HG03469 (cell line): Measurements from ENCODE around the gene CDC7.
"Not testable (repeated sequence)": the region's sequence is repeated elsewhere in the genome, so short reads cannot be mapped to it uniquely, and the experiment has no call there.

Source experiments
- ATAC-seq: cut with Tn5 transposase; IDR thresholded peaks from one replicate; pipeline ENCODE4 v1.9.1; 2021; ENCODE audit warnings: mild to moderate bottlenecking, moderate library complexity, moderate number of reproducible peaks; ENCODE audit not compliant: unreplicated experiment

Gene CDC7

DNA sequence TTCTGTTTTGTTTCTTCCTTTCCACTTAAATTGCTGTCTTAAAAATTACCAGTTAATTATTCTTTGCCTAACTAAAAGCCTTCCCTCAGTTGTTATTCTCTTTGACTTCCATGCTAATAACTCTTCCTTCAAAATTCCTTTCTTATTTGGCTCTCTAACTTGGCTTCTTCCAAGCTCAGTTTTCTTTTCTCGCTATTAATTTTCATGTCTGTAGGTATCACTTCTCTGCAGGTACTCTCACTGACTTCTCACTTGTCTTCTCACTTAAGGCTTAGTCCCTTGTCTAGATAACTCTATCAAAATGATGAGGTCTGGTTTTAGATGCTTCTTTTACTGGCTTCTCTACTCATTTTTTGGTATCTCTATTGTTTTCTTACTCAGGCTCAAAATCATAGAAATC lies 10.1 kb downstream of the CDC7 start:
- ATAC-seq: no peak

DNA sequence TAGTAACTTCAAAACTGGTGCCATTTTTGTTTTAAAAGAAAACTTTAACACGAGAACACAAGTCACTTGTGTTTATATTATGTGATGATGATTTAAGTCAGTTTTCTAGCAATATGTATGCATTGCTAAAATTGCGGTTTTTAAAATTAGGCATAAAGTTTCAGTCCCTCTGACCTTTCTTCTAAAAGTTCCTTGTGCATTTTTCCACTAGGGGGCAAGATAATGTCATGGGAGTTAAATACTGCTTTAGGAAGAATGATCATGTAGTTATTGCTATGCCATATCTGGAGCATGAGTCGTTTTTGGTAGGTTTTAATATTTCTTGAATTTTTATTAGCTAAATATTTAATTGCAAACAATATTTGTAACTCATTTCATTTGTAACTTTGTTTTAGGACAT lies 10.7 kb downstream of the CDC7 start:
- ATAC-seq: no peak

DNA sequence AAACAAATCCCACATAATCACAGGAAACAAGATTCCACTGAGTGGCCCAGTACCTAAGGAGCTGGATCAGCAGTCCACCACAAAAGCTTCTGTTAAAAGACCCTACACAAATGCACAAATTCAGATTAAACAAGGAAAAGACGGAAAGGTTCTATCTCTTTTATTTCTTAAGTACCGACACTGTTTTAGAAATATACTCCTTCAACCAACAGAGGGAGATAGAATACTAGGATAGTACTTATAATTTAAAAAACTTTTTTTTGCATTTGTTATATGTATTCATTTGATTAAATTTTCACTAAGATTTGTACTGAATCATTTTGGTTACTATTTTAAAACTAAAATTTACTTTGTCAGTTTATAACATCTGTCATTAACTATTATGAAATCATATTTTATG lies 12.5 kb downstream of the CDC7 start:
- no peak for ATAC-seq

DNA sequence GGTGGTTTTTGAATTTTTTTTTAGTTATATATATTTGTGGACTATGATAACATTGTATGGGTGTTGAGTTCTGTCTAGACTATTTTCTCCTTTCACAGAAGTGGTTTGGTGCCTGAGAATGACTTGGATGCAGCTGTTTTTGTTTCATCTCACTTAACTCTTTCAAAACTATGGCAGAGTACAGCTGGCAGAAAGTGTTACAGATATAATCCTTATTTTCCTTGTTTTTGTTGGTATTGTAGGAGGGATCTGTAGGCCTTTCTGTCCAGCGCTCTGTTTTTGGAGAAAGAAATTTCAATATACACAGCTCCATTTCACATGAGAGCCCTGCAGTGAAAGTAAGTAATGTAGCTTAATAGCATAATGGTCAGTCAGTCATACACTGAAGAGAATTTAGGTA lies 13.1 kb downstream of the CDC7 start:
- no peak for ATAC-seq

DNA sequence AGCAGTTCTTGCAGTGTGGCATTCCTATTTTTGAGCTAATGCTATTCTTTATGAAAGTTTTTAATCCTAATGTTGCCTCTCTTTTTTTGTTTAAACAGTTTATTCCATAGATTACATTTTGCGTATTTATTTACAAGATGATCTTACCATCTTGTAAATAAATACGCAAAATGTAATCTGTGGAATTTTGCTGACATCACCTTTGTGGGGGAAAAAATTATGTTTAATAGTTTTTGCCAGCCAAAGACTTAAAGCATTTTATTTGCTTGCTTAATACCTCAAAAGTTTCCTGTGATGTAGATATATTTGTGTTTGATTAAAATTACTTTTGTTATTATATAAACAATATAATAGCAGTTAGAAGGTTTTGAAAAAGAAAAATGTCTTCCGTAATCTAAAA lies 15.3 kb downstream of the CDC7 start:
- no peak for ATAC-seq

DNA sequence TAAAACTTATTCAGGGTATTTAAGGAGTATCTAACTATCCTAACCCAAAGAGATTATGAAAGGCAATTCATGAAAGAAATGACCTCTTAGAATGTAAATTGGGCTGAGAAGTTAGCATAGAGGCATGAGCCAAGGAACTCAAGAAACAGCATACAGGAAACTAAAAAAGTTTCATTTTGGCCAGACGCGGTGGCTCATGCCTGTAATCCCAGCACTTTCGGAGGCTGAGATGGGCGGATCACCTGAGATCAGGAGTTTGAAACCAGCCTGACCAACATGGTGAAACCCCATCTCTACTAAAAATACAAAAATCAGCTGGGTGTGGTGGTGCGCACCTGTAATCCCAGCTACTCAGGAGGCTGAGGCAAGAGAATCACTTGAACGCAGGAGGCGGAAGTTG lies 16.0 kb downstream of the CDC7 start:
- not testable (repeated sequence) for ATAC-seq

DNA sequence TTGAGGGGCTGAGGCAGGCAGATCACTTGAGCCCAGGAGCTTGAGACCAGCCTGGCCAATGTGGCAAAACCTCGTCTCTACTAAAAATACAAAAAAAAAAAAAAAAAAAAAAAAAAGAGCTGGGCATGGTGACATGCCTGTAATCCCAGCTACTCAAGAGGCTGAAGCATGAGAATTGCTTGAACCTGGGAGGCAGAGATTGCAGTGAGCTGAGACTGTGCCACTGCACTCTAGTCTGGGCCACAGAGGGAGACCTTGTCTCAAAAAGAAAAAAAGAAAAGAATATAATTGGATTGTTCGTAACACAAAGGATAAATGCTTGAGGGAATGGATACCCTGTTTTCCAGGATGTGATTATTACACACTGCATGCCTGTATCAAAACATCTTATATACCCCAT lies 18.5 kb downstream of the CDC7 start:
- not testable (repeated sequence) for ATAC-seq

DNA sequence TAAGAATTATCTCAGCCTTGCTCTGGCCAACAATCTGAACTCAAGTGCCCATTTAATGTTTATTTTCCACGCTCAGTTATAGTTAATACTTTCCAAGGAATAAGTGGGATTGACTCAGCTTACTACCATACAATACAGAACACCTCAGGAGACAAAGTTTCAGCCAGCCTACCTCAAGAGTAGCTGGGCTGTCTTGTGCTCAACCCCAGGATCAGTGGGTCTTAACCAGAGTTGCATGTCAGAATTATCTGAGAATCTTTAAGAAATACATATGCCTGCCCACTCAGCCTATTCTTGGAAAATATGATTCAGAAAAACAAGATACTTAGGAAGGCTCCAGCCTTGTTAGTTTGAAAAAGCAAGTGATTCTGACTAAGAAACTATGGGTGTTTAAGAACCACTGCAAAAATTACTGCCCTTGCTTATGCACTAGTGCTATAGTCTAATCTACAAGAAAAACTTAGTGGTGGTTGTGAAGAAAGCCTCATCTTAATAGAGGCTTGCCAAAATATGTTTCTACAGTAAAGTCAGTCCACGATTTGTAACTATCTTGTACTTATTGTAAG lies 20.4 kb downstream of the CDC7 start:
- no peak for ATAC-seq

DNA sequence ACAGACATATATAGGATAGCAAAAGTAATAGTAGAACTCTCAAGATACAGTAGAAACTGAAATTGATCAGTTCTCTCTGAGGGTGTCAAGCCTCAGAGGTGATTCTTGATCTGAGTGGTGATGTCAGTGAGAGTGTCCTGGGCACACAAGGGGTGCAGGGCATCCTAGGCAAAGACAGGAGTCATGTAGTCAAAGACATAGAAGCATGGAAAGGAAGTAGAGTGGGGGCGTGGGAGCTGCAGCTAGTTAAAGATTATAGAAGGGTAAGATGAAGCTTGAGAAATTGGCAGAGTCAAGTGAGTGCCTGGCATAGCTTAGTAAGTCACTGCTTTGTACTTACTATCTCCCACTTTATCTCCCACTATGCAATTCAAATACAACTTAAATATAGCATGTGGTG lies 22.8 kb downstream of the CDC7 start:
- ATAC-seq: peak; percentile 98

DNA sequence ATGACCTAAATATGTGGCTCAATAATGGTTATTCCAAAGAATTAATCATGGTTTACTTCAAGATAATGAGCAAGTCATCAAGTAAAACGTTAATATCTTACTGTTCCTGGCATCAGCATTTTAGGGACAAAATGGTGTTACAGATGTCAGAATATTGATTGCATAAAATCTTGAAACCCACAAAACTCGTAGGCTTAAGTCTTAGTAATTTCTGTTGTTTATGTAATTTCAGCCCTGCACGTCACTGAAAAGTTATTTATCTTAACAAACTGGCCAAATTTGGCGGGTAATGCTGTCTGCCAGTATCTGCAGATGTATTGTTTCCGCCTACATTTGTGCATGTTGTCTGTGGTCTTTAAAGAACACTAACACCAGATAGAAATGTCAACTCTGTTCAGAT lies 25.8 kb downstream of the CDC7 start:
- ATAC-seq: no peak

DNA sequence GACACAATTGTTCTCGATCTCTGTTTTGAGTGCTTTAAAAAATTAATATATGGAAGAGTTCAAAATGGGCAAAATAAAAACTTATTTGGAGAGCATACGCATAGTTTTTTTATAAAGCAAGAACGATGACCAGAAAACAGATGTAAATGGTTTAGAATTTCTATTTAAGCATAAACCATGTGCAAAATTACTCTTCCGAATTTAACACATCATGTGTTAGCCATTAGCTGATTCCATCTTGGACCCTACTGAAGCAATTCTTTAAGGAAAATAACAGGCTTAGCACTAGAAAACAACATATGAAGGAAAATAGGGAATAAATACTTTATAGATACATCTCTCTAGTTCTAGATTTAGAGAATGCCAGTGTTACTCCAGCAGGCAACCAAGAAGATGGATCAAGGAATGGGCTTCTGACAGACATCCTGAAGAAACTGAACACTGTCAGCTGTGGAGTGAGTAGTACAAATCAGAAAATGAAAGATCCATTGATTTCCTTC lies 26.7 kb downstream of the CDC7 start:
- no peak for ATAC-seq

DNA sequence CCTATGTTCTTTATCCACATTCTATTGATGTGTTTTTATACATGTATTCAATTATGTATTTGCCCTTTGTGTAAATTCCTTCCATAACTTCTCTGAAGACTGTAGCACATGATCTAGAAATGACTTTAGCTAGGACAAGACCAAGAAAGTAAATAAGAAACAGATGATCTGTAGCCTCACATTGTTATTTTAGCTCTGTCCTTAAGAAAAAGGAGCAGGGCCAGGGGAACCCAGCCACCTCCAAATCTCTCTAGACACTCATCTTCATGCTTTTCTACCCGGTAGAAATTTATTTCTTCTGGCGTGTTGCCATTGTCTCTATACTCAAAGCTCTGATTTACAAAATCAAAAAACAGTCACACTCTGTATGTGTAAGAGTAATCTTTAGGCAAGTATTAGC lies 27.1 kb downstream of the CDC7 start:
- no peak for ATAC-seq

DNA sequence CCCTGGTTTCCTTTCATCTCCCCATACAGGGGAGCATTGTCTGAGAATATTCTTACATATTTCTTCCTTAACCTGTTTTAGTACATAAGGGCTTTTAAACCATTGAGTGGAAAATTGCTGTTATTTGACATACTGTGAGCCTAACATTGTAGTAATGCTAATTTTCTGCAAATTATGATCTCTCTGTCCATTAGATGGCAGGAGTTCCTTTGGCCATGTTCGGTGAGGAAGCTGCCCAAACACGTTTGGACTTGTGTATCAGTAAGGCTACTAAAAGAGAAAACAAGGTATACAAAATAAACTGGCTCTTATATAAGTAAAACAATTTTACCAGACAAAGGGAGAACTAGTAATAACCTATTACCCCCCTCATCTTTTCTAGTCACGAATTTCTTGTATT lies 29.2 kb downstream of the CDC7 start:
- no peak for ATAC-seq

DNA sequence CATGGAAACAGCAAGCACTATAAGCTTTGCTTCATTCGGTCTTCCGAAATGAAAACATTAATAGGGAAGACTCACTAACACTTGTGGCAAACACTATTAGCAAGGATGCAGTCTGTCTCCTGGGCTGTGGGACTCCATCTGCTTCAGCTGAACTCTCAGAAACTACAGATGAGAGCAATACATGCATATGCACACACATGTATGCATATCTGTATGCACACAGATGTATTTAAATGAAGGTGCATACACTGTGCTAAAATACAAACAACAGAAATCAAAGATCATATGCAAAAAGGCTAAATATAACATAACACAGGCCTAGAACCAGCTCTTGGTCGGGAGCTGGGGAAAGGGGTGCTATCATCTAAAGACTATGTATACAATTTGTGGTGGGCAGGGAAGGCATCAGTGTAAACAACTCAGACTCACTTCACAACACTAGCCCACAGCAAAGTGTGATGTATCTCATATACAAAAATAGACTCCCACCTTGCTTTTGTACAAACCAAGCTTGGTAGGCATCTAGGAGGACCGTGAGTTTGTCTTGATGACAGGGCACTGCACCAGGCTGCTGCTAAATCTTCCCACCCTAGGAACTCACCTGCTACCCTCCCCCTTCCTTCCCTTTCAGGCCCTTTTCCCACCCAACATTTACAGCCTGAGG lies 32.8 kb downstream of the CDC7 start:
- ATAC-seq: no peak

DNA sequence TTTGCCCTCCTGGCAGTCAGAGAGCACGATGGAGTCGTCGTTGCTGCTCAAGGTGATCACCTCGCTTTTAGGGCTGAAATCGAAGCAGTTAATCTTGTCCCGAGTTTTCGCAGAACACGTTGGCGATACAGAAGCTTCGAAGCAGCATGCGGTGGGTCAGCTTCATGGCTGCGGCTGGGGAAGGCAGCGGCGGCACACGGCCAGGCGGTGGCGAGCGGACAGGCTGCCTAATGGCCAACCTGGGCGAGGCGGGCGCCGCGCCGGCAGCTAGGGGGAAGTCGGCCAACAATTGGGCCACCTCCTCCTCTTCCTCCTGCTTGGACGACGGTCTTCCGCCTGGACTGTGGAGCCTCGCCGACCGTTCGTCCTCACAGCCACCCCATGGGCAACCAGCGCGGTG lies 34.8 kb downstream of the CDC7 start:
- no peak for ATAC-seq

DNA sequence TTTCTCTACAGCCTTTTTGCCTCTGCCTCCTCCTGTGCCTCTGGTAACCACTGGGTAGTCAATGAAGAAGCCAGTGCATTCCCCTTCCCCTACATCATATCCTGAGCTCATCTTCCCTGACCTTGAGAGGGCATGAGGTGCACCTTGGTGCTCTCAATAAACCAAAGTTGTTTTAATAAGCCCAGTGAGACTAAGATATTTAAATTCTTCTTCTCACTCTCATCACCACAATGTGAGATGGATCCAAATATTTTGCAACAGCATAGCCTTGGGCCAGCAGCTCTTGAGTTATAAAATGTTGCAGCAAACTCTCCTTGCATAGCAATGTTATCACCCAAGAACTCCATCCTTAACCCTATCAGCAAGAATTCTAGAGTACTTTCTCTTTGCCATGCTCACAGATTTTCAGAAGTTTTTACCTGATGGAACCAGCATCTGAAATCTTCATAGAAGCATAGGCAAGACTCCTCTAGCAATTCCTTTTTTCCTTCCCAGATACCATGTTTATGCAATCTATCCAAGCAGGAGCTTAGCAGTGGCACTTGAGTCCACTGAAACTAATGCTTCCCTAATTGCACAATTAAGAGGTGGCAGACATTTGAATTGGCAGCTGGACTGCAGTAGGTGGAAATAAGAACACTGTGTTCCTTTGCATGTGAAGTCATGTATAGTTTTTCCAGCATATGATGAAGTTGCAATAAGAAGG lies 36.8 kb downstream of the CDC7 start:
- no peak for ATAC-seq

DNA sequence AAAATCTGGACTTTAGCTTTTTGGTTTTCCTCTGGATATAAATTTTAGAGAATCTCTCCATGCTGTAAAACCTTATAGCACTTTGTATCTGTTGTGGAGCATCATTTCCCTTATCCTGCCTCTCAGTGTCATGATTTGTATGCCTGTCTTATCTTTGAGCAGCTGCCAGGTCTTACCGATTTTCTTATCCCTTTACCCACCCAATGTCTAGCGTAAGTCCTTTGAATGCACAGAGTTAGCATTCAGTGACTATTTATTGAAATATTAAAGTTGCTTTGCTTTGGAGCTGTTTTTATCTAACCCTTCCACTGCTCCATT lies 37.3 kb downstream of the CDC7 start:
- no peak for ATAC-seq

DNA sequence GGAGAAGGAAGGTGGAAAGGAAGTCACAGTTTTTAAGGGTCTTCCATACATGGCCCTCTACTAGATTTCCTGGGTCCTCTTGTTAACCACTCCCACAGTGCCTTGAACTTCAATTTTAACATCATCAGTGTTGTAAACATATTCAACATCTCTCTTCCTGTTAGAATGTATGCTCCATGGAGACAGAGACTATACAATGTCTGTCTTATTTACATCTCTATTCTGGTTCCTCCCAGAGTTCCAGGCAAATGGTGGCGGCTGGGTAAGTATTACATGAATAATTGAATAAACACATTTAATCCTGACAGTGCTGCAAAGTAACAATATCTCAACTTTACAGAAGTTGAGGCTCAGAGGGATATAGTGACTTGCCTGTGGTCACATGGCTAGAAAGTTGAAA lies 40.3 kb downstream of the CDC7 start:
- no peak for ATAC-seq

DNA sequence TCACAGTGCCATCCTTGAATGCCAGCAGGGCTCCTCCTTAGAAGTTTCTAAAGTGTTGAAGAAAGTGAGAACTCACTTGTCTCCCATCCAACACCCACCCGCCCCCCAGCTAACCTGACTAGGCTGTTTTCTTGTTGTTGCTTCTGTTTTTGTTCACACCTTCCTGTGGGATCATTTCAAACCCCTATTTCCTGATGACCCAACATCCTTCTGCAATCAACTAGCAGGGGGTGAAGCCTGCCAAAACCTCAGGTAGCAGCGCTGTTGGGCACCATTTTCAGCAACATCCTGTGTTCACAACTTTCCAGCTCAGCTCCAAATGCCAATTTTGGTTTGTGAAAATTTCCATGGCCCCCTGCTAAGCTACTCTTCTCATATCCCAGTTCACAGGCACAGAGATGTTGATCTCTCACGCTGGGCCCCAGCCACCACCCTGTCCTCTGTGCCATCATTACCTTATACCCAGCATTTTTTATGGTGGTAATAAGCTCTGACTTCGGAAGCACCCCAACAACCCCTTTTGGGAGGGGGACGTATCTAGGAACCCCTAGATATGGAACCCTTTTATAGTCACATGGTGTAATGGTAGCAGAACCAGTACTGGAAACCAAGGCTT lies 41.4 kb downstream of the CDC7 start:
- ATAC-seq: no peak

DNA sequence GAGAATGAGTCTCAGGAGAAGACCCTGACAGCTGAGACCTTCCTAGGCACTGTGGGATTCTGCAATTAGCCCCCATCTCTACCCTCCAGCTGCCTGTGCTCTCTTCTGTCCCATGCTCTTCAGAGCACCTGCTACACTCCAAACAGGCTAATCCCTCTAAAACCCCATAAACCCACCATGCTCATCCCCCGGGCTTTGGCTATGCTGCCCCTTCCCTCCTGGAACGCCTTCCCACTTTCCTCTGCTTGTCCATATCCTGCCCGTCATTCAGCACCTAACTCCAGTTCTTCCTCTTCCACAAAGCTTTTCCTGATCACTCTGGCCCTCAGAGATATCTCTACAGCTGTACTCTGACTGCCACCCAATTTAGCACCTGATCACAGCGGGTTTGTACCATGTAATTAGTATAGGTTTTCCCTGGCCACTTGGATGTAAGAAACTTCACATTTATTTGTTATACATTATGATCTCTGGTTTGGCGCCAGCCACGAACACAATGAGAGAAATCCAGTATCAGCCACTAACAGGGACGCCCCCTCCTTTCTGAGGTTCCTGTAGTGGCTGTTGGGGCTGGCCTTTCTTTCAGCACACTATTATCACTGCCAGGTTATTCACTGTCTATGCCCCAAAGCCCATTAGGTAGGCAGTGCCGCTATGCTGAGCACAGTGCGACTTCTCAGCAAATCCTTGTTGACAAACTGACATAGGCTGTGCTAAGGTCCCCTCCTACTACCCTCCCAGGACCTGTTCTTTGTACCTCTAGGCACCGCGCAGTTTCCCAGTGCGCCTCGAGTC lies 45.1 kb downstream of the CDC7 start:
- ATAC-seq: no peak

DNA sequence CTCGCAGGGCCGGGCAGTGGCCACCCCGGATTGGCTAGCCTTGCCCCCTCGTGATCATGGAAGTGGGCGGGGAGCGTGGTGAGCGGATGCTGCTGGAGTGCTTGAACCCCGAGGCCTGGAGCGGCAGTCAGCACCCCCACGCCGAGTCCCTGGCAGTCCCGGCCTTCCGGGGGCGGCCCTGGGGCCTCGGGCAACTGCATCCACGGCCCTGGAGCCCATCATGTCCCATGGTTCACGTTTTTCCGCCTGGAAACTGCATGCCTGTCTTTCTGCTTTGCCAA lies 45.6 kb downstream of the CDC7 start:
- ATAC-seq: no peak

DNA sequence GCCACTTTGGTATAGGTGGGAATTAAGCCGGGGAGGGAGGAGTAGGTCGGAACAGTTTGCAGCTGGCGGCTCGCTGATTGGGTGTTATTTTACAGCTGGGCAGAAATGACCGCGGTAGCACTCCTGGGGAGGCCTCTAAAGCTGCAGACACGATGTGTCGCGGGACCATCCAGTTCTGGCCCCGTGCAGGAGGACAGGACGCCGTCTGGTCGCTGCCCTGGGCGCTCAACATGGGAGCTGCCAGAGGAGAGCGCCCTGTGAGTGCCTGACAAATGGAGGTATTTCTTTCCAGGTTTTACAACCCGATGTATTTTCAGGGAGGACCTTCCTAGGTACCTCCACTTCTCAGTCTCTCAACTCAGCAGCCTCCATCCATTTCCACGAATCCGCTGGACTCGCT lies 46.2 kb downstream of the CDC7 start:
- no peak for ATAC-seq
